ENCODE measurements around the gene MSL2. TPM values are rescaled to one million over a fixed set of nuclear protein-coding genes. Genes with fewer than 3 reads are reported as not detected.

Gene MSL2
- total RNA-seq, 1 experiment from 2014 or later, result 37.8 TPM

DNA sequence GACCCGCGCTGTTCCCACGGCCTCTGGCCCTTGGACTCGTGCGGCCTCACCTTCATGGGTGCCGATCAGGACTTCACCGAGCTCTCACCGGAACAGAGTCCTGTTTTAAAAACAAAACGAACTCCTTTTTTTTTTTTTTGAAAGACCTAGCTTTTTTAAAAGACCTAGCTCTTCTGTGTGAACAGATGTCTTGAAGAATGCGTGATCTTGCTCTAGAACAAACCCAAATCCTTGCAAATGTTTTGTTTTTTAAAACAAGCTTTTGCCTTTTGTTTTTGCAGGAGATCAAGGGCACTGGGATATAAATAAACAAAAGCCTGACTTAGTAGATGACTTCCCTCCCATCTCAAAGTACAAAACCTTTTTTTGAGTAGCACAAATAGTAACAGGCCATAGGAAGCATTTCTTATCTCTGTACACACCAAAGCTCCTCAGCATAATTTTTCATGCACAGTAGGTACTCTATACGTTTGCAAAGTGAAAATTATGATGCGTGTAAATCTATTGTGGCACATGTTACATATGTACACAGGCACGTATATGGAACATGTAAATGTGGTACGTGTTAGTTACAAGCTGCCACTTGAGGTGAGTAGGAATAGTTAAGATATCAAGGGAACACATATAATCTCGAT, 1.1 kb upstream of the MSL2 start (continued):
- TF ChIP-seq ZSCAN18 (CRISPR knock-in tag; IDR thresholded peaks at IDR 0.05) (no peak), SMAD3 (CRISPR knock-in tag; IDR thresholded peaks at IDR 0.05; ENCODE audit: borderline replicate concordance) (no peak), SMAD4 (CRISPR knock-in tag; IDR thresholded peaks at IDR 0.05) (no peak), FOXP1 (CRISPR knock-in tag; IDR thresholded peaks at IDR 0.05; ENCODE audit: borderline replicate concordance) (no peak), ATF3 (CRISPR knock-in tag; conservative IDR thresholded peaks at IDR 0.05) (no peak), ATF6 (CRISPR knock-in tag; IDR thresholded peaks at IDR 0.05) (no peak), ZNF263 (CRISPR knock-in tag; IDR thresholded peaks at IDR 0.05; ENCODE audit: low read depth) (no peak), ZNF396 (CRISPR knock-in tag; IDR thresholded peaks at IDR 0.05; ENCODE audit: borderline replicate concordance) (no peak), MYBL2 (CRISPR knock-in tag; IDR thresholded peaks at IDR 0.05) (no peak), GRHL2 (CRISPR knock-in tag; IDR thresholded peaks at IDR 0.05; ENCODE audit: insufficient replicate concordance, severe bottlenecking) (no peak), SOX15 (CRISPR knock-in tag; IDR thresholded peaks at IDR 0.05) (no peak), ATF2 (CRISPR knock-in tag; IDR thresholded peaks at IDR 0.05; ENCODE audit: borderline replicate concordance, low read depth) (no peak), ZNF416 (CRISPR knock-in tag; IDR thresholded peaks at IDR 0.05) (no peak)

DNA sequence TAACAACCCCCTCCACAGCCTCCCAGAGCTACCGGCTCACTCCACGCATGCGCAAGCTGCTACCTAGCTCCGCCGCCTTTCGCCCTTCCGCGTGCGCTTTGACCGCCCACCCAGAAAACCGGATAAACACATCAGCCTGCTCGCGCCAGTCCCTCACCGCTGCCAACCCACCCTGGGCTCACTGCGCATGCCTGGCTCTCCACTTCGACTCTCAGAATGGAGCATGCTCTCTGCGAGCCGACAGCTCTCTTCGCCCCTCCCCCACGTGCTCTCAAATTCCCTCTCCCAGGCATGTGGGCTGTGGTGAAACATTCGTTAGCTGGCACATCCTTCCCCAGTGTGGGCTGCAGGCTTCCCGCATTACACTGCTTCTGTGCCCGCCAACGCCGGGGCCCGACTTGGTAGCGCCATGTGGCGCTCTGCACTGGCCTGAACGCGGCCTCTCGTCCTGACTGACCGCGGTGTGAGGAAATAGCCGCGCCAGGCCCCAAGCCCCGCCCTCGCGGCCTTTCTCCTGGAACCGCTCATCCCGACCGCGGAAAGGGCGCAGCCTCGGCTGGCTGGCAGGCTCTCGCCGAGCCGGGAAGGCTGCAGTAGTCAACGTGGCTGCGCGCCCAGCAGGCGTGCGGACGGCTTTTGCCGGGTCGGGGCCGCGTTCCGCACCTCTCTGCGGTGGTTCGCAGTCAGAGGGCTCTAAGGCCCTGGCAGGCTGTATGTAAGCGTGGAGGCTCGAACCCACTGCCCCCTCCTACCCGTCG, 445 bp upstream of the MSL2 start:
- Mint-ChIP-seq H3K27ac (peak overlapping the region; percentile 100), H3K36me3 (peaks cover 8% of the 10 kb centered on the region), H3K27me3 (ENCODE audit: low read depth) (peaks cover 2% of the 10 kb centered on the region; the same call in 1 of the 2 replicates), H3K4me1 (peaks cover 38% of the 10 kb centered on the region), H3K9me3 (no peaks in the 10 kb centered on the region; the same call in 1 of the 2 replicates), H3K4me3 (peak overlapping the region; percentile 97)
- ChIA-PET CTCF (interaction anchor here (0.5 to 3.8 kb wide), 6 partner anchors 26 to 556 kb away, joined by 4 to 22 read pairs (median 4); partner anchors contain the start of genes PCCB and STAG1), POLR2A (interaction anchor here (0.5 to 1.9 kb wide), 12 partner anchors 9 to 665 kb away, joined by 3 to 14 read pairs (median 4); partner anchors contain the start of genes PCCB and STAG1)
- DNase-seq (ENCODE audit: low spot score), result peak; percentile 98
- ATAC-seq, result peak; percentile 79
- TF ChIP-seq, protein P1, sequence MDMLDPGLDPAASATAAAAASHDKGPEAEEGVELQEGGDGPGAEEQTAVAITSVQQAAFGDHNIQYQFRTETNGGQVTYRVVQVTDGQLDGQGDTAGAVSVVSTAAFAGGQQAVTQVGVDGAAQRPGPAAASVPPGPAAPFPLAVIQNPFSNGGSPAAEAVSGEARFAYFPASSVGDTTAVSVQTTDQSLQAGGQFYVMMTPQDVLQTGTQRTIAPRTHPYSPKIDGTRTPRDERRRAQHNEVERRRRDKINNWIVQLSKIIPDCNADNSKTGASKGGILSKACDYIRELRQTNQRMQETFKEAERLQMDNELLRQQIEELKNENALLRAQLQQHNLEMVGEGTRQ (CRISPR knock-in tag; IDR thresholded peaks at IDR 0.05), result peak; percentile 81
- TF ChIP-seq IRF1 (CRISPR knock-in tag; IDR thresholded peaks at IDR 0.05), result no peak
- TF ChIP-seq CTCF (IDR thresholded peaks at IDR 0.05), result no peak
- TF ChIP-seq ZNF396 (CRISPR knock-in tag; IDR thresholded peaks at IDR 0.05; ENCODE audit: borderline replicate concordance), result no peak
- no peak for TF ChIP-seq NR3C1 (CRISPR knock-in tag; conservative IDR thresholded peaks at IDR 0.05; ENCODE audit: low read depth)
- TF ChIP-seq ZNF281 (CRISPR knock-in tag; IDR thresholded peaks at IDR 0.05), result peak; percentile 99
- TF ChIP-seq TEAD4 (CRISPR knock-in tag; IDR thresholded peaks at IDR 0.05), result peak; percentile 85; the same call in 1 of the 2 replicates
- TF ChIP-seq USF1 (CRISPR knock-in tag; IDR thresholded peaks at IDR 0.05), result peak; percentile 85

Measured in WTC11 (cell line).